DMS114 treated with DMSO at 0.1 percent for 48 hours (cell line): ENCODE data around the gene TMC1.
"Not testable (repeated sequence)": the region's sequence is repeated elsewhere in the genome, so short reads cannot be mapped to it uniquely, and the experiment has no call there.

Experiments
- DNase-seq: peaks from one replicate; lab custom pipeline; 2025; ENCODE audit not compliant: unreplicated experiment; lab: John Stamatoyannopoulos, UW

The TMC1 gene

GRCh38 chr9:72524820-72525540, 3.6 kb downstream of the TMC1 start:
- DNase-seq: no peak

- DNase-seq: no peak
Observed at GRCh38 chr9:72526901-72527800, 5.7 kb downstream of the TMC1 start.

GRCh38 chr9:72527801-72528195, 6.4 kb downstream of the TMC1 start:
- no peak for DNase-seq

- DNase-seq: no peak
Observed at GRCh38 chr9:72529531-72529930, 8.1 kb downstream of the TMC1 start.

GRCh38 chr9:72533322-72533721, 11.9 kb downstream of the TMC1 start:
- no peak for DNase-seq

GRCh38 chr9:72534931-72535330, 13.5 kb downstream of the TMC1 start:
- no peak for DNase-seq

- no peak for DNase-seq
Observed at GRCh38 chr9:72537011-72537545, 15.7 kb downstream of the TMC1 start.

- no peak for DNase-seq
Observed at GRCh38 chr9:72537671-72538070, 16.3 kb downstream of the TMC1 start.

- no peak for DNase-seq
Observed at GRCh38 chr9:72538921-72539702, 17.7 kb downstream of the TMC1 start.

GRCh38 chr9:72539824-72540347, 18.5 kb downstream of the TMC1 start:
- no peak for DNase-seq

GRCh38 chr9:72540348-72540873, 19.0 kb downstream of the TMC1 start:
- DNase-seq: no peak

GRCh38 chr9:72542537-72542833, 21.1 kb downstream of the TMC1 start:
- not testable (repeated sequence) for DNase-seq

GRCh38 chr9:72542917-72543316, 21.5 kb downstream of the TMC1 start:
- DNase-seq: no peak

- DNase-seq: no peak
Observed at GRCh38 chr9:72551306-72551705, 29.9 kb downstream of the TMC1 start.

GRCh38 chr9:72552356-72552755, 30.9 kb downstream of the TMC1 start:
- DNase-seq: peak; percentile 6

- DNase-seq: peak; percentile 84
Observed at GRCh38 chr9:72554221-72554641, 32.8 kb downstream of the TMC1 start.

GRCh38 chr9:72557549-72557948, 36.1 kb downstream of the TMC1 start:
- DNase-seq: no peak

- no peak for DNase-seq
Observed at GRCh38 chr9:72560086-72560485, 38.7 kb downstream of the TMC1 start.

- no peak for DNase-seq
Observed at GRCh38 chr9:72563806-72564205, 42.4 kb downstream of the TMC1 start.

- DNase-seq: no peak
Observed at GRCh38 chr9:72564479-72565281, 43.3 kb downstream of the TMC1 start.
